Measurements from ENCODE around the gene EDA.

GRCh38 chrX:70030301-70030767 is 414.4 kb downstream of the EDA start:
- peak; percentile 36 to 73 (median 60) for TF ChIP-seq CTCF (IDR thresholded peaks at IDR 0.05)
- no peak for TF ChIP-seq POLR2A (IDR thresholded peaks at IDR 0.05)

Measured in body of pancreas (tissue), 4 donors.